BE2C (cell line): ENCODE results near the gene VTA1.
"Not testable (repeated sequence)": the region's sequence is repeated elsewhere in the genome, so short reads cannot be mapped to it uniquely, and the experiment has no call there.

ENCODE experiments used
- DNase-seq: peaks from one replicate; pipeline ENCODE4 v3.0.0-alpha.2; 2020
- H3K27me3 ChIP-seq: fragments of 250-450 bp; sonication (Bioruptor Pico); 2 replicates; pipeline ENCODE4 v1.5.1; 2020; ENCODE audit warnings: mild to moderate bottlenecking
- H3K36me3 ChIP-seq: fragments of 250-450 bp; sonication (Bioruptor Pico); 2 replicates; pipeline ENCODE4 v1.5.1; 2020; ENCODE audit warnings: mild to moderate bottlenecking
- H3K4me1 ChIP-seq: fragments of 250-450 bp; sonication (Bioruptor Pico); 2 replicates; pipeline ENCODE4 v1.5.1; 2020
- H3K4me3 ChIP-seq: 2 replicates; pipeline ENCODE4 v1.5.1; 2011; ENCODE audit warnings: low read depth, low read length
- H3K9me3 ChIP-seq: fragments of 250-450 bp; sonication (Bioruptor Pico); 2 replicates; pipeline ENCODE4 v1.5.1; 2020
- TF ChIP-seq, protein P1 (sequence below): IDR thresholded peaks from 2 replicates; pipeline ENCODE4 v1.5.1; 2012; ENCODE audit warnings: mild to moderate bottlenecking, low read depth, low read length

The VTA1 gene

DNA sequence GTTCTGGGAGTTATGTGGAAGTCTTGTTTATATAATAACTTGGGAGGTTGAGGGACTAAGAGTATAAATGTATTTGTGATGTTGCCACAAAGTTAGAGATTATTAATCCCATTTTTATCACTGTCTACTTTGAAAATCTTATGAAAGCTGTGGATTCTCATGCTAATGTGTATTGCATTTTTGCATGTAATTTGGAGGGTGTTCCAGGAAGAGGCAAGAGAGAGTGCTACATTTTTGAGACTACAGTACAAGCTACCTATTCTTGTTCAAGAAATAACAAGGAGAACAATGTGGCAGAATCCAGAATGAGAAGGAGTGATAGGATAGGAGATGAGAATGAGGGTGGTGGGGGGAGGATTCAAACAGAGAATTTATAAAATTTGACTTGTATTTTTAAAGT is 34.9 kb downstream of the VTA1 start:
- H3K4me1 ChIP-seq = no peaks in the 10 kb centered on the region
- H3K9me3 ChIP-seq = no peaks in the 10 kb centered on the region
- no peak overlapping the region for H3K4me3 ChIP-seq
- TF ChIP-seq, protein P1, sequence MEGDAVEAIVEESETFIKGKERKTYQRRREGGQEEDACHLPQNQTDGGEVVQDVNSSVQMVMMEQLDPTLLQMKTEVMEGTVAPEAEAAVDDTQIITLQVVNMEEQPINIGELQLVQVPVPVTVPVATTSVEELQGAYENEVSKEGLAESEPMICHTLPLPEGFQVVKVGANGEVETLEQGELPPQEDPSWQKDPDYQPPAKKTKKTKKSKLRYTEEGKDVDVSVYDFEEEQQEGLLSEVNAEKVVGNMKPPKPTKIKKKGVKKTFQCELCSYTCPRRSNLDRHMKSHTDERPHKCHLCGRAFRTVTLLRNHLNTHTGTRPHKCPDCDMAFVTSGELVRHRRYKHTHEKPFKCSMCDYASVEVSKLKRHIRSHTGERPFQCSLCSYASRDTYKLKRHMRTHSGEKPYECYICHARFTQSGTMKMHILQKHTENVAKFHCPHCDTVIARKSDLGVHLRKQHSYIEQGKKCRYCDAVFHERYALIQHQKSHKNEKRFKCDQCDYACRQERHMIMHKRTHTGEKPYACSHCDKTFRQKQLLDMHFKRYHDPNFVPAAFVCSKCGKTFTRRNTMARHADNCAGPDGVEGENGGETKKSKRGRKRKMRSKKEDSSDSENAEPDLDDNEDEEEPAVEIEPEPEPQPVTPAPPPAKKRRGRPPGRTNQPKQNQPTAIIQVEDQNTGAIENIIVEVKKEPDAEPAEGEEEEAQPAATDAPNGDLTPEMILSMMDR = no peak
- no peaks in the 10 kb centered on the region for H3K27me3 ChIP-seq
- DNase-seq = no peak
- H3K36me3 ChIP-seq = no peaks in the 10 kb centered on the region

DNA sequence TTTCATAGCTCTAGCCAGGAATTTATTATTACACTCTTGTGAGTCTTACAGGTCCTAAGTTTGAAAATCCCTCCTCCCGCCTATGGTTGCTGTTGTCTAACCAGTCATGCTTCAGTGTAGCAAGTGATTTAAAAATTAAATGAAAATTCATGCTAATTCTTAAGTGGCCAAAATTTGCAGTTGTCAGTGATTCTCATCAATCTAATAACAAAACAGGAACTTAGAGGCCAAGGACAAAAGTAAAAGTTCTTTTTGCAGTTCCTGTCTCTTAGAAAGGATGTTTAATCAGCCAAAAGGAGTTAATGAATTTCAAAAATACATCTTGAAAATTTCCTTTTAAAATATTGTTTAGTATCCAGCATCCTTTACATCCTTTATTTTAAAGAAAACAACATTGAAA is 36.3 kb downstream of the VTA1 start:
- TF ChIP-seq, protein P1 = no peak
- Histone ChIP-seq H3K27me3 (no peaks in the 10 kb centered on the region), H3K4me3 (no peak overlapping the region), H3K9me3 (no peaks in the 10 kb centered on the region), H3K4me1 (no peaks in the 10 kb centered on the region), H3K36me3 (no peaks in the 10 kb centered on the region)
- no peak for DNase-seq

DNA sequence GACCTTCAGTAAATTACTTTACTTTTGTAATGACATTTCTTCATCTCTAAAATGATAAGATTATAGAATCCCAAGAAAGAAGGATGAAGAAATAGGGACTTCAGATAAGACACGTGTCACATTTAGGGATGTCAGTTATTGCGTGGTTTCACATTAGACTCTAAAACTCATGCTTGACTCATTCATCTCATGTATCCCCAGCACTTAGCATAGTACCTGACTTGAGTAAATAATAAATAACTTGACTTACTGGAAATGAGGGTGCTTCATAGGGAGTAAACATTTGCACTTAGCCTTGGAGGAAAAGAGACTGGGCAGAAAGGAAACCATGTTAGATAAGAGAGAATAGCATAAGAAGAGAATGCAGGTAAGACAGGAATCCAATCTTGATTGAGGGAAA is 37.2 kb downstream of the VTA1 start:
- Histone ChIP-seq H3K36me3 (no peaks in the 10 kb centered on the region; the same call in 1 of the 2 replicates), H3K9me3 (no peaks in the 10 kb centered on the region), H3K4me1 (no peaks in the 10 kb centered on the region), H3K4me3 (no peak overlapping the region), H3K27me3 (no peaks in the 10 kb centered on the region)
- no peak for DNase-seq
- TF ChIP-seq, protein P1 = no peak

DNA sequence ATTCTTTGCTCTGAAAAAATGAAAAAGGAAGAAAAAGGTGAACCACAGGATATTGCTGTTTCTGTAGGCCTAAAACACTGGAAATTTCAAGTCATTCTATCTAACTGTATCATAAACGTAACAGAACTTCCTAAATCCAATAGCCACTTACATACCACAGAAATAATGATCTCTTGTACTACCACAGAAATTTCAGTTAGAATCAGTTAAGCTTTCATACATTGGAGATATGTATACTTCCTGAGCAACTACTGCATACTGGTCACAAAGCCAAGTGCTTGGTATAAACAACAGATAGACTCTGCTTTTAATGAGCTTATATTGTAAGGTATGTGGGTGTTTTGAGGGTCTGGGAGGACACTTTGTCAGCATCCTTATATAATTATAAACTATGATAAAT is 38.6 kb downstream of the VTA1 start:
- no peak for DNase-seq
- Histone ChIP-seq H3K9me3 (no peaks in the 10 kb centered on the region), H3K27me3 (no peaks in the 10 kb centered on the region), H3K4me3 (no peak overlapping the region), H3K4me1 (no peaks in the 10 kb centered on the region), H3K36me3 (no peaks in the 10 kb centered on the region; the same call in 1 of the 2 replicates)
- TF ChIP-seq, protein P1 = no peak

DNA sequence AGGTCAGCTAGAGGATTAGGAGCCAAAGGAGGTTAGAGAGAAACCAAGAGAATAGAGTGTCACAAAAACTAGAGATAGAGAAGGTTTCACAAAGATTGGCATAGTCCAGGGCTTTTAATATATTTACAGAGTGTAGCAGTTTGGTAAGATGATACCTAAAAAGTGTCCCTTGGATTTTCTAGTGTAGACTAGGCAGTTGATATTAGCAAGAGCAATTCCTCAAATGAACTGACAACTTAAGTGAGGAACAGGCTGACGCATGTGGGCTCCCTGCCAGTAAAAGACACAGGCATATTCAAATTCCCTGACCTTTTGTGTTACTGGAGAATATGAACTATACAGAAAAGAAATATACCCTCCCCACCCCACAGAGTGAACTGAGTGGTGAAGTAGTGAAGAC is 40.1 kb downstream of the VTA1 start:
- TF ChIP-seq, protein P1 = no peak
- Histone ChIP-seq H3K4me1 (no peaks in the 10 kb centered on the region), H3K9me3 (no peaks in the 10 kb centered on the region), H3K36me3 (no peaks in the 10 kb centered on the region; the same call in 1 of the 2 replicates), H3K27me3 (no peaks in the 10 kb centered on the region), H3K4me3 (no peak overlapping the region)
- DNase-seq = no peak

DNA sequence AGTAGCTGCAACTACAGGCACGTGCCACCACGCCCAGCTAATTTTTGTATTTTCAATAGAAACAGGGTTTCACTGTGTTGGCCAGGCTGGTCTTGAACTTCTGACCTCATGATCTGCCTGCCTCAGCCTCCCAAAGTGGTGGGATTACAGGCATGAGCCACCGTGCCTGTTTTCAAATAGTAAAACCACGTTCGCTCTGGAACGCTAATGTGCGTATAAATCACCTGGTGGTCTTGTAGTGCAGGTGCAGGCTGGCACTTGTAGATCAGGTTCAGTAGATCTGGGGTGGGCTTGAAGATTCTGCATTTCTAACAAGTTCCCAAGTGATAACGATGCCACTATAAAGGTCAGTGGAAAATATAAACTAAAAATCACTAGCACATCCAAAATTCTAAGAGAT is 41.3 kb downstream of the VTA1 start:
- not testable (repeated sequence) for H3K36me3 ChIP-seq, H3K27me3 ChIP-seq, H3K4me1 ChIP-seq, H3K4me3 ChIP-seq, DNase-seq, H3K9me3 ChIP-seq
- TF ChIP-seq, protein P1 = peak; percentile 36
